Non-pigmented ciliary epithelial cell (primary cell): ENCODE results near the gene SUSD6.

ENCODE experiments used
- DNase-seq: peaks from one replicate; pipeline ENCODE4 v3.0.0-alpha.2; 2010; ENCODE audit warnings: low read depth

The SUSD6 gene

DNA sequence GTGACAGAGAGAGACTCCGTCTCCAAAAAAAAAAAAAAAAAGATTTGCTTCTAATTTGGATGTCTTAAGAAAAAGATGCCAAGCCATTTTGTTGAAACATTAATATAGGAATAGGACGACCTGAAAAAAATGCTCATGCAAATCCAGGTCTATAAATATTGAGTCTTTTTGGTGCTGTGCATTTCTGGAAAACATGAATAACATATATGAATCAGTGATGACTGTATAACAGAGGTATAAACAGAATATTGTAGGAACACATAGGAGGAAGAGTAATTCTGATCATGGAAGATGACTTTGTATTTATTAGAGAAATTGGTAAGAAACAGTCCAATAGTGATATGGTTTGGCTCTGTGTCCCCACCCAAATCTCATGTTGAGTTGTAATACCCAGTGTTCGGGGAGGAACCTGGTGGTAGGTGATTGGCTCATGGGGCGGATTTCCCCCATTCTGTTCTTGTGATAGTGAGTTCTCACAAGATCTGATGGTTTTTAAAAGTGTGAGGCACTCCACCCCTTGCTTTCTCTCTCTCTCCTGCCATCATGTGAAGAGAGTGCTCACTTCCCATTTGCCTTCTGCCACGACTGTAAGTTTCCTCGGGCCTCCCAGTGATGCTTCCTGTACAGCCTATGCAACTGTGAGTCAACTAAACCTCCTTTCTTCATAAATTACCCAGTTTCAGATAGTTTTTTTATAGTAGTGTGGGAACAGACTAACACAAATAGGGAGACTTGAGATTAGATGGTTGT is 152.5 kb downstream of the SUSD6 start:
- DNase-seq = no peak
